ENCODE results near the gene FMNL3.
"Not testable (repeated sequence)": the region's sequence is repeated elsewhere in the genome, so short reads cannot be mapped to it uniquely, and the experiment has no call there.

Gene FMNL3

GRCh38 chr12:49707128-49707811 lies at the start of gene FMNL3:
Gene FMNL3 (minus strand): TSS chr12:49707405. CDS start chr12:49707180, 225 bp downstream.
- peak; percentile 97 for DNase-seq

- DNase-seq: no peak
Observed at GRCh38 chr12:49750996-49751393, 43.8 kb upstream of the FMNL3 start.

GRCh38 chr12:49750027-49750995 lies 43.1 kb upstream of the FMNL3 start:
- DNase-seq: peak; percentile 26

- DNase-seq: no peak
Observed at GRCh38 chr12:49748800-49749199, 41.6 kb upstream of the FMNL3 start.

- DNase-seq: no peak
Observed at GRCh38 chr12:49748306-49748705, 41.1 kb upstream of the FMNL3 start.

- DNase-seq: no peak
Observed at GRCh38 chr12:49744363-49744885, 37.2 kb upstream of the FMNL3 start.

GRCh38 chr12:49741882-49742620 lies 34.8 kb upstream of the FMNL3 start:
- peak; percentile 94 for DNase-seq

- DNase-seq: peak; percentile 100
Observed at GRCh38 chr12:49740930-49741881, 34.0 kb upstream of the FMNL3 start, which contains the start of gene TMBIM6. Gene TMBIM6 (plus strand): TSS chr12:49741557. CDS start chr12:49752494, 10,937 bp downstream.

GRCh38 chr12:49740277-49740676 lies 33.1 kb upstream of the FMNL3 start:
- DNase-seq: not testable (repeated sequence)

GRCh38 chr12:49738721-49739120 lies 31.5 kb upstream of the FMNL3 start:
- not testable (repeated sequence) for DNase-seq

GRCh38 chr12:49734900-49735299 lies 27.7 kb upstream of the FMNL3 start:
- DNase-seq: not testable (repeated sequence)

- DNase-seq: no peak
Observed at GRCh38 chr12:49733219-49734017, 26.2 kb upstream of the FMNL3 start.

GRCh38 chr12:49730568-49731101 lies 23.4 kb upstream of the FMNL3 start:
- peak; percentile 34 for DNase-seq

GRCh38 chr12:49730050-49730449 lies 22.8 kb upstream of the FMNL3 start:
- no peak for DNase-seq

GRCh38 chr12:49728446-49728845 lies 21.2 kb upstream of the FMNL3 start:
- DNase-seq: no peak

- DNase-seq: not testable (repeated sequence)
Observed at GRCh38 chr12:49721355-49721754, 14.2 kb upstream of the FMNL3 start.

- no peak for DNase-seq
Observed at GRCh38 chr12:49720214-49720613, 13.0 kb upstream of the FMNL3 start.

GRCh38 chr12:49717800-49718199 lies 10.6 kb upstream of the FMNL3 start:
- DNase-seq: not testable (repeated sequence)

- DNase-seq: no peak
Observed at GRCh38 chr12:49716553-49716952, 9.3 kb upstream of the FMNL3 start.

- DNase-seq: not testable (repeated sequence)
Observed at GRCh38 chr12:49713952-49714351, 6.7 kb upstream of the FMNL3 start.
